Stimulated activated CD8-positive, alpha-beta memory T cell treated with anti-CD3 and anti-CD28 coated beads, Interleukin-2, amount 100 ng/mL, for 48 hours (primary cell): ENCODE results near the gene ATAD3C.
"Not testable (repeated sequence)": the region's sequence is repeated elsewhere in the genome, so short reads cannot be mapped to it uniquely, and the experiment has no call there.

Experiments used
- DNase-seq, 2 donors: peaks; one replicate each; pipeline ENCODE4 v3.0.0-alpha.2; 2020; ENCODE audit warnings: low read depth in 2 of 2

ATAD3C gene

DNA sequence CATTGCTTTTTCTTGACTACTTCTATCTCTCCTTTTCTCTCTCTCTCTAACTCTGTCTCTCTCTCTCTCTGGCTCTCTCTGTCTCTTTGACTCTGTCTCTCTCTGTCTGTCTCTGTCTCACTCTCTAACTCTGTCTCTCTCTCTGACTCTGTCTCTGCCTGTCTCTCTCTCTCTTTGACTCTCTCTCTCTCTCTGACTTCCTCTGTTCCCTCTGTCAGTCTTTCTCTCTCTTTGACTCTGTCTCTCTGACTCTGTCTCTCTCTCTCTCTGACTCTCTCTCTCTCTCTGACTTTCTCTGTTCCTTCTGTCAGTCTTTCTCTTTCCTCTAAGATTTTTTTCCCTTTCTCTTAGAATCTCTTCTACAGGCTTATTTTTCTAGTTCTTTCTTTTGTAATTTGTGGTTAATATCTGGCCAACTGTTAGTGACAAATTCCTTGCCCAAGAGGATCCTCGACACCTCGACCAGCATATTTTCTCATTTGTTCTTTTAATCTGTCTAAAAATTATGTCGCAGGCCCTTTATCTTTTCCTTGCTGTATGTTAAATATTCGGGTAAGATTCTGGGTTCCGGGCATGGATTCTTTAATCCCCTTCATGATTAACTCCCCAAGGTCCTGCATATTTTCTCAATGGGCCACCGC is at the start of gene ATAD3C:
Gene ATAD3C (plus strand): TSS at position 591 of the 641 bp plus-strand sequence. CDS start 995 bp downstream, outside the sequence.
- no peak for DNase-seq

DNA sequence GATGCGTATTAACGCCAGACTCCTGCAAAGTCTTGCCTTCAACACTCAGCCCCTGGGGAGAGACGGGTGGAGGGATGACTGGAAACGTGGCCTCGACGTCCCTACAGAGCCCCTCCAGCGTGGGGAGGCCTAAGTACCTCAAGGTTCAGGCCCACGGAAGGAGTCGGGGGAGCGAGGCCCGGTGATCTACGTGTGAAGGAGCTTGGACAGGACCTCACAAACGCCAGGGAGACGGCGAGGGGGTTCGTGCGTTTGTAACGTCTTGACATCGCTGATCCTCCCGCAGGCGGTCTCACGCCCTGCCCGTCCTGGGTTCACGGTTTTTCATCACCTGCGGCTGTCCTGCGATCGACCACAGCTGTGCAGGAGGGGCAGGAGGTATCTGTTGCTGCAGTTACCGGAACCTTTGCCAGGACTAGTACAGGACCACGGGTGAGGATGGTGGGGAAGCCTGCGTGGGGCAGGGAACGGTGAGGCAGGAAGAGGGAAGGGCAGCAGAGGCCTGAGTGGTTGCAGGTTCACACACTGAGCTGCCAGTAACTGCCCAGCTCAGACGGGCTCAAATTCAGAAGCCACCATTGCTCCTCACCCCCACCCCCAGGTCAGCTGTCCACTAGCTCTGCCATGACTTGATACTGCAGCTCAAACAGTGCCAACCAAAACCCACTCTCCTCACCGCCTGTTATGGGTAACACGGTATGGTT is 49.5 kb upstream of the ATAD3C start:
- DNase-seq: no peak

- no peak for DNase-seq
These were observed 48.7 kb upstream of the ATAD3C start for GRCh38 chr1:1400576-1401456.

DNA sequence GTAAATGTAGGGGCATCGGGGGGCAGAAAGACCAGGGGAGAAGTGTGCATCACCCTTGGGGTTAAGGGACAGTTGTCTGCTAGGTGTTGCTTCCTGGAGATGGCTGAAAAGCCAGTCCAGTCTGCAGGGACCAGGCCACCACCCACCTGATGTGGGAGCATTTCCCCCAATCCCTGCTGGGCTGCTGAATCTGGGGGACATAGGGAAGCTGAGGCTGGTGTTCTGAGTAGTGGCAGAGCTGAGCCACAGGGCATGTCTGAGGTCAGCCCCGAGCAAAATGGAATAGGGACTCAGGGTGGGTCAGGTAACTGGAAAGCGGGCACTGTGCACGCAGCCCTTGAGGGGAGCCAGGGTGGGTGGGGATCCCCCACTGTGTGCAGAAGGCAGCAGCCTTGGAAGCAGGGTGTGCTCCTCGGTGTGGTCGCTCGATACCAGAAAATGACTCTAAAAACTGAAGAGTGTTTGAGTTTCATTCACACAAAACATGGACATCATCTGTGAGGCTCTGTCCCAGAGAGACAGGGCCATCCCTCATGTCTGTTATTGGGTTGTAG is 48.0 kb upstream of the ATAD3C start:
- no peak for DNase-seq

DNA sequence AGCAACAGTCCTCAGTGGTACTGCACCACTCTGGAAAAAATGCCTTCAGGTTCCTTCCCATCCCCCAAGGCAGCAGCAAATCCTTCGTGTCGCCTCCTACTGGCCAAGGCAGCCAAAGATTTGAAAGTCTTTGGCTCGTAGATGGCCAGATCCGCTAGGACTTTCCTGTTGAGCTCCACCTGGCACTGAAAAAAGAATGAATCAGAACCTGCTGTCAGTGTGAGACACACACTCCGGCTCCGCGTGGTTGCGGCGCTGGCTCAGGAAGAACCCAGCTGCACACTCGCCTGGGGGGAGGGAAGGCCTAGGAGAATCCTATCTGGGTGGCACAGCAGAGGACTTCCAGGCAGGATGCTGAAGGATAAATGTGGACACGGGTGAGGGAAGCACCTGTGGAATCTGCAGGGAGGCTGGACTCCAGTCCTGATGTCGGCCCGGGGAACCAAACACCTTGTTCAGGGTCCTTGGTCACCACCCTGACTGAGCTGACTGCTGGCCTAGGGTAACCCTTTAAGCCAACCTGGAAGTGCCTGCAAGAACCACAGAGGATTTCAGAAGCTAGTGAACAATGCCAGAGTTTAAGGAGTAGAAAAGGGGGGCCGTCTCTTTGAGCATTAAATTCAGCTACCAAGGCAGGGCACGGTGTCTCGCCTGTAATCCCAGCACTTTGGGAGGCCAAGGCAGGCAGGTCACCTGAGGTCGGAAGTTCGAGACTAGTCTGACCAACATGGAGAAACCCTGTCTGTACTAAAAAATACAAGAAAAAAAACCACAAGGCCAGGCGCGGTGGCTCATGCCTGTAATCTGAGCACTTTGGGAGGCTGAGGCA is 47.2 kb upstream of the ATAD3C start:
- DNase-seq: no peak

GRCh38 chr1:1402901-1403392 is 46.5 kb upstream of the ATAD3C start:
- not testable (repeated sequence) for DNase-seq

- no peak for DNase-seq
These were observed 45.8 kb upstream of the ATAD3C start for GRCh38 chr1:1403653-1404052.

DNA sequence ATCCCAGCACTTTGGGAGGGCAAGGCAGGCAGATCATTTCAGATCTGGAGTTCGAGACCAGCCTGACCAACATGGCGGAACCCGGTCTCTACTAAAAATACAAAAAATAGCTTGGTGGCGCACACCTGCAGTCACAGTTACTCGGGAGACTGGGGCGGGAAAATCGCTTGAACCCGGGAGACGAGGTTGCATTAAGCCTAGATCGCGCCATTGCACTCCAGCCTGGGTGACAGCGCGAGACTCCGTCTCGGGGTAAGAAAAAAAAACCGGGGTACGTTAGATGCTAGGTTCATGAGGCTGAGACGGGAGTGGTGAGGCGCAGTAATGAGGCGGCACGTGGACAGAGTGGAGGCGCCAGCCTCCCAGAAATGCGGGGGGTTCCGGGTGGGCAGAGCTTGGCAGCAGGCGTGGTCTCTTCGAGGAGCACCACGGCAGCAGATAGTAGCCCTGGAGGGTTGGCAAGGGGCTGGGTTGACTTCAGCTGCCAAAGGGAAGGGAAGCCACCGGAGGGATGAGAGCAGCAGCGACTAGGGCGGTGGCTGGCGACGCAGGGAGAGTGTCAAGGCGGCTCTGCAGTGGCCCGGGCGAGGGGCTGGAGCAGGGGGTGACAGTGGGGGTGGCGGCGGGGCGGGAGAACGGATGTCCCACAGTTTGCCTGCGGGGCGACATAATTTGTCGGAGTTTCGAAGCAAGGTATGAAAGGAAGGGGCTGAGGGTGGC is 43.2 kb upstream of the ATAD3C start:
- DNase-seq: no peak

DNA sequence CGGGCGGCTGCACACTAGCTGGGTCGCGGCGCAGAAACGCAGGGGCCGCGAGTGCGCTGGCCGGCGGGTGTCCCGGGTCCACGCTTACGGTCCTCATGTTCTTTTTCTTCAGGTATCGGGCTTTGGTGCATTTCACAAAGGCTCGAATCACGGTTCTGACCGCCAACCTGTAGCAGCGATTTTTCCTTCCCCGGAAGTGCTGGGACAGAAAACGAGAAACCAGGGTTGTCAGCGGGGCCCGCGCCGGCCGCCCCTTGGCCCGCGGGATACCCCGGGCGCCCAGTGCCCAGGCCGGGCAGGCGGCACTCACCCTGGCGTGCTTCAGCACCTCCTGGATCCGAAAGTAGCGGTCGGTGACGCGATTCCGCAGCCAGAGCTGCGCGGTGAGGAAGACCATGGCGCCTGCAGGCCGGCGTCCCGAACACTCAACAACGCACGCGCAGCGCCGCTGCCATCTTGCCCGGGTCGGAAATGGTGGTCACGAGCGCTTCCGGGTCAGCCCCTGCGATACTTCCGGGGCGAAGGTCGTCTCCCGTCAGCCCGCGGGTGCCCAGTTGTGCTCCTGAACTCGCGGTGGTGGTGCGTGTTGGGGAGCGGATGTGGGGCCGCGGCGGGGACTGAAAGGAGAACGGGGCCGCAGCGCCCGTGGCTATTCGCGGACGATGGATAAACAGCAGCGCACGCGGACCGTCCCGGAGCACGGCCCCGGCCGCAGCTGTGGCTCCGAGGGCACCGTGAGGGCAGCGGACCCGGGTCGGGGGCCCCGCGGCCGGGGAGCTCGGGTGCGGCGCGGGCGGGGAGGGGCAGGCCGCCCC is 42.5 kb upstream of the ATAD3C start, which contains the start of gene MRPL20:
Gene MRPL20 (minus strand): TSS at position 473 of the 815 bp plus-strand sequence. CDS start 76 bp downstream, at position 397.
- DNase-seq: peak; percentile 92 to 93

DNA sequence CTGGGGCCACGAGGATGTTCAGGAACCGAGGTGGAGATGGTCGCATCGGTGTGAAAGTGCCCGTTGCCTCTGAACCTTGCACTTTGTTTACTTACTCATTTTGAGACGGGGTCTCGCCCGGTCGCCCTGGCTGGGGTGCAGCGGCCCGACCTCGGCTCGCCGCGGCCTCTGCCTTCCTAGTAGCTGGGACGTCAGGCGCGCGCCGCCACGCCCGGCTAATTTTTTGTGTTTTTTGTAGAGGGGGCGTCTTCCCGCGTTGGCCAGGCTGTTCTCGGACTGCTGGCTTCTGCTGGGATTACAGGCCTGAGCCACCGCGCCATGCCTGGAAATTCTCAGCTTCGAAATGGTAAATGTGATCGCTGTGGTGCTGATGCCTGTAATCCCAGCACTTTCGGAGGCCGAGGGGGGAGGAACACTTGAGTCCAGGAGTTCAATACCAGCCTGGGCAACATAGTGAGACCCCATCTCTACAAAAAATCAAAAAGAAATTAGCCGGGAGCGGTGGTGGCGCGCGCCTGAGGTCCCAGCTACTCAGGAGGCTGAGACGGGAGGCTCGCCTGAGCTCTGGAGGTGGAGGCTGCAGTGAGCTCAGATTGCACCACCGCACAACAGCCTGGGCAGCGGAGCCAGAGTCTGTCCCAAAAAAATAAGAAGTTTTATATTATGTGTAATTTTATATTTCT is 41.7 kb upstream of the ATAD3C start:
- no peak for DNase-seq

DNA sequence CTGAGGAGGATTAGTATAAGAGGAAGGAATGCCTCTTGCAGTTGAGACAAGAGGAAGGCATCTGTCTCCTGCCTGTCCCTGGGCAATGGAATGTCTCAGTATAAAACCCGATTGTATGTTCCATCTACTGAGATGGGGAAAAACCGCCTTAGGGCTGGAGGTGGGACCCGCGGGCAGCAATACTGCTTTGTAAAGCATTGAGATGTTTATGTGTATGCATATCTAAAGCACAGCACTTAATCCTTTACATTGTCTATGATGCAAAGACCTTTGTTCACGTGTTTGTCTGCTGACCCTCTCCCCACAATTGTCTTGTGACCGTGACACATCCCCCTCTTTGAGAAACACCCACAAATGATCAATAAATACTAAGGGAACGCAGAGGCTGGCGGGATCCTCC is 39.3 kb upstream of the ATAD3C start:
- DNase-seq: not testable (repeated sequence)

DNA sequence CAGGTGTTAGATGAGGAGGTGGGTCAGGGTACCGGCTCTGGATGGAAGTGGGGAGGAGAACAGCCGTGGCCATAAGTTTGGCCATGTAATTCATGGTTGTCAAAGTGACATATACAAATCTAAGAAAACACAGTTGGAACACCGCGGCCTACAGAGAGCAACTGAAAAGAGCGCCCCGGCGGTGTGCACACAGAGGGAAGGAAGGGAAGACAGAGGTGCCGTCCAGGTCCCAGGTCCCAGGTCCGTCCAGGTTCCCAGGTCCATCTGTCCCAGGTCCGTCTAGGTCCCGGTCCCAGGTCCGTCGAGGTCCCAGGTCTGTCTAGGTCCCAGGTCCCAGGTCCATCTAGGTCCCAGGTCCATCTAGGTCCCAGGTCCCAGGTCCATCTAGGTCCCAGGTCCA is 37.9 kb upstream of the ATAD3C start:
- no peak for DNase-seq

DNA sequence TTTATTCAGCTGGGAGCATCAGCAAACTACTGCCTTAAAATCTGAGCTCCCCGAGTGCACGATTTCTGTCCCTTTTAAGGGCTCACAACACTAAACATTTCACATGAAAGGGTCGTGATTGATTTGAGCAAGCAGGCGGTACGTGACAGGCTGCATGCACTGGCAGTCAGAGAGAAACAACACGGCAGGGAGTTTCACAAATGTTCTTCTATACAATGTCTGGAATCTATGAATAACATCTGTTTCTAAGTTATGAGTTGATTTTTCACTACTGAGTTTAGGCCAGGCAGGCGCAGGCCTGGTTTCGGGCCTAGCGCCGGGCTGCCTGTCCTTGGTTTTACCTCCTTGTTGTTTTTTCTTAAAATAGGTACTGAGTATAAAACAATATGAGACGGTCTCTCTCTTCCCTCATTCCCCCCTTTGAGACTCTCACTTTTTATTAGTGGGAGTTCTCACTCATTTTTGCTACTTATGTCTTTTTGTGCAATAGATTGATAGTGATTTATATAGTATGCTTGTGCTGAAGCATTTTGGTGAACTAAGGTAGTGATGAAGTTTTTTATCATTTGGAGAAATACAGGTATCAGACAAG is 37.1 kb upstream of the ATAD3C start:
- DNase-seq: not testable (repeated sequence)

- no peak for DNase-seq
These were observed 33.7 kb upstream of the ATAD3C start for GRCh38 chr1:1415751-1416150.

- DNase-seq: not testable (repeated sequence)
These were observed 32.1 kb upstream of the ATAD3C start for GRCh38 chr1:1417396-1417795.

DNA sequence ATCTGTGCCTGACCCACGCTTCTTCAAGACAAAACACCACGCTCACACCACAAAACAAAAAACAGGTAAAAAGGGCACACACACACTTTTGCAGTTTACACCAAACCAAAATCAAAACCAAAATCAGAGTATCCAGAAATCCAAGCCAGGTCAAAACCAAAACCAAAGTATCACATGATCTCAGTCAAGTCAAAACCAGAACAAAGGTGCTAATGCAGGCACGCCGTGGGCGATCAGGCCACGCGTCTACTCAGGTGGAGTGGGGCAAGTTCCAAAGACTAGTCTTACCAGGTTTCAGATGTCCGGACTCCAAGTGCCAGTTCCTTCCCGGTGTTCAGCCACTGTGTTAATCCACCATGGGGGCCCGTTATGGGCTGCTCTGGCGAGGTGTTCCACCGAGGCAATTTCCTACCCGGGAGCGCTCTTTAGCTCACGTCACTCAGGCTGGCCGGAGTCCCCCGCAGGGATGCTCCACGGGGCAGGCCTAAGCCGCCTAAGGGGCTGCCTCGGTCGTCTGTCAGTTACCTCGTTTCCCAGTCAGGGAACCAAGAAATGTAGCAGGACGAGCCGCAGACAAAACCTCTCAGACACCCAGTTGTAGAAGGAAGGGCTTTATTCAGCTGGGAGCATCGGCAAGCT is 31.5 kb upstream of the ATAD3C start:
- DNase-seq: not testable (repeated sequence)

GRCh38 chr1:1418464-1419362 is 30.8 kb upstream of the ATAD3C start:
- DNase-seq: no peak
